IPS-18a (cell line): ENCODE data around the gene LIPI.
"Not testable (repeated sequence)": the region's sequence is repeated elsewhere in the genome, so short reads cannot be mapped to it uniquely, and the experiment has no call there.

ENCODE experiments used
- H3K27ac ChIP-seq: one replicate; pipeline ENCODE4 v1.5.1; 2013; ENCODE audit warnings: low read length
- H3K27me3 ChIP-seq: one replicate; pipeline ENCODE4 v1.6.1; 2013; ENCODE audit warnings: mild to moderate bottlenecking, low read length; ENCODE audit not compliant: control insufficient read depth, insufficient read depth
- H3K36me3 ChIP-seq: one replicate; pipeline ENCODE4 v1.6.1; 2013; ENCODE audit warnings: low read depth, low read length; ENCODE audit not compliant: control insufficient read depth
- H3K4me1 ChIP-seq: one replicate; pipeline ENCODE4 v1.6.1; 2013; ENCODE audit warnings: low read depth, low read length; ENCODE audit not compliant: control insufficient read depth
- H3K4me3 ChIP-seq: one replicate; pipeline ENCODE4 v1.5.1; 2013; ENCODE audit warnings: low read length
- H3K9ac ChIP-seq: one replicate; pipeline ENCODE4 v1.6.1; 2013; ENCODE audit warnings: mild to moderate bottlenecking, low read length, moderate library complexity
- H3K9me3 ChIP-seq: one replicate; pipeline ENCODE4 v1.6.1; 2013; ENCODE audit warnings: low read depth, low read length; ENCODE audit not compliant: control insufficient read depth

LIPI gene

GRCh38 chr21:14116080-14116481 is 94.7 kb downstream of the LIPI start:
- H3K9me3 ChIP-seq: no peaks in the 10 kb centered on the region
- no peak overlapping the region for H3K4me3 ChIP-seq
- no peaks in the 10 kb centered on the region for H3K27me3 ChIP-seq
- no peaks in the 10 kb centered on the region for H3K36me3 ChIP-seq
- H3K9ac ChIP-seq: no peak overlapping the region
- no peak overlapping the region for H3K27ac ChIP-seq
- H3K4me1 ChIP-seq: no peaks in the 10 kb centered on the region

- Histone ChIP-seq H3K4me3 (no peak overlapping the region), H3K9ac (no peak overlapping the region), H3K4me1 (no peaks in the 10 kb centered on the region), H3K36me3 (no peaks in the 10 kb centered on the region), H3K9me3 (no peaks in the 10 kb centered on the region), H3K27ac (no peak overlapping the region), H3K27me3 (no peaks in the 10 kb centered on the region)
Measured at GRCh38 chr21:14115646-14116045, 95.1 kb downstream of the LIPI start.

DNA sequence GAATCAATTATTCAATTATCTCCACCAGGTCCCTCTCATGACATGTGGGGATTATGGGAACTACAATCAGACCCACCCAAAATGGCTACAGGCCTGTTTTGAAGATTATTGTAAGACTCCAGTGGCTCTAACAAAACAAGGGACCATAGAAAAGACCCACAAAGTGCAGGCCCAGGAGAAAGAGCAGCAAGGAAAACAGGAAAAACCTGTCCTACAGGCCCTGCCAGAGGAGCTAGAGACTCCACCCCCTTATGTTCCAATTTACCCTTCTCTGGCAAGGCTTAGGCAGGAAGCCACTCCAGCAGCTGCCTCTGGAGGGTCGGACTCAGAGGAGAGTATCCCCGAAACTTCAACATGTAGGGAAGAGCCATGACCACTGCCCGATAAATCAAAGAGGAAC is 96.5 kb downstream of the LIPI start:
- H3K27ac ChIP-seq: no peak overlapping the region
- H3K4me3 ChIP-seq: no peak overlapping the region
- H3K27me3 ChIP-seq: no peaks in the 10 kb centered on the region
- no peaks in the 10 kb centered on the region for H3K36me3 ChIP-seq
- H3K9ac ChIP-seq: no peak overlapping the region
- H3K4me1 ChIP-seq: no peaks in the 10 kb centered on the region
- no peaks in the 10 kb centered on the region for H3K9me3 ChIP-seq

DNA sequence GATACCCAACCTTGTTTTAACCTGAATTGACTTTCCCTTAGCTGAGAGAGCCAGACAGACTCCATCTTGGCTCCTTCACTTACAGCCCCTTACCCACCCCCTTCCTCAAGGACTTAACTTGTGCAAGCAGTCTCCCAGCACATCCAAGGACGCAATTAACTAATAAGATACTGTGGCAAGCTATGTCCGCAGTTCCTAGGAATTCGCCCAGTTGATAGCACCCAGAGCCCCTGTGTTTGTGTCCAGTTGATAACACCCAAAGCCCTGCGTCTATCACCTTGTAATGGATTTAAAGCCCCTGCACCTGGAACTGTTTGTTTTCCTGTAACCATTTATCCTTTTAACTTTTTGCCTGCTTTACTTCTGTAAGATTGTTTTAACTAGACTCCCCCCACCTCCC is 106.2 kb downstream of the LIPI start:
- not testable (repeated sequence) for H3K36me3 ChIP-seq, H3K4me3 ChIP-seq

GRCh38 chr21:14099570-14099969 is 111.2 kb downstream of the LIPI start:
- no peak overlapping the region for H3K4me3 ChIP-seq
- H3K4me1 ChIP-seq: peaks cover 12% of the 10 kb centered on the region
- H3K36me3 ChIP-seq: peaks cover 6% of the 10 kb centered on the region
- H3K27ac ChIP-seq: no peak overlapping the region
- no peaks in the 10 kb centered on the region for H3K27me3 ChIP-seq
- no peaks in the 10 kb centered on the region for H3K9me3 ChIP-seq
- H3K9ac ChIP-seq: no peak overlapping the region

More for the DNA sequence above, 106.2 kb downstream of the LIPI start:
- H3K27me3 ChIP-seq, H3K27ac ChIP-seq, H3K9me3 ChIP-seq, H3K9ac ChIP-seq, H3K4me1 ChIP-seq: not testable (repeated sequence)

- Histone ChIP-seq H3K27me3 (no peaks in the 10 kb centered on the region), H3K36me3 (peaks cover 6% of the 10 kb centered on the region), H3K9ac (no peak overlapping the region), H3K4me3 (no peak overlapping the region), H3K4me1 (peaks cover 7% of the 10 kb centered on the region), H3K9me3 (no peaks in the 10 kb centered on the region), H3K27ac (no peak overlapping the region)
Measured at GRCh38 chr21:14097881-14098499, 112.8 kb downstream of the LIPI start.

- H3K4me3 ChIP-seq: no peak overlapping the region
- H3K4me1 ChIP-seq: peaks cover 5% of the 10 kb centered on the region
- H3K9me3 ChIP-seq: no peaks in the 10 kb centered on the region
- H3K36me3 ChIP-seq: peaks cover 10% of the 10 kb centered on the region
- no peak overlapping the region for H3K9ac ChIP-seq
- H3K27ac ChIP-seq: no peak overlapping the region
- no peaks in the 10 kb centered on the region for H3K27me3 ChIP-seq
Measured at GRCh38 chr21:14096577-14096976, 114.2 kb downstream of the LIPI start.

- peaks cover 11% of the 10 kb centered on the region for H3K36me3 ChIP-seq
- no peaks in the 10 kb centered on the region for H3K27me3 ChIP-seq
- H3K9ac ChIP-seq: no peak overlapping the region
- no peak overlapping the region for H3K27ac ChIP-seq
- H3K4me1 ChIP-seq: peaks cover 5% of the 10 kb centered on the region
- H3K4me3 ChIP-seq: no peak overlapping the region
- H3K9me3 ChIP-seq: no peaks in the 10 kb centered on the region
Measured at GRCh38 chr21:14096172-14096571, 114.6 kb downstream of the LIPI start.

DNA sequence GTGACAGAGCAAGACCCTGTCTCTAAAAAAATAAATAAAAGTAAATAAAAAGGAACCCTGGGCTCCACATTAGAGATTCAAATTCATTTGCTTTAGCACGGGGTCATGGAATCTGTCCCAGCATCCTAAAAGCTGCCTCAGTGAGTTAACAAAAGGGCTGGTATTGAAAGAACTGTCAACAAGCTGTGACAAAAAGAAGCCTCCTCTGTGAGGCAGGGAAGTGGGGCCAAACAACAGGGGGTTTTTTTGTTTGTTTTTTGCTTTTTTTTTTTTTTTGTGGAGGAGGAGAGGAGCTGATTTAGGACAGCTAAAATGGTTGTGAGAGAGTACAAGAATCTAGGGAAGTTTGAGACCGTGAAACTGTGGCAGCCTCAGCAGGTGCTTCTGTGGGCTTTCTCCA is 115.7 kb downstream of the LIPI start:
- Histone ChIP-seq H3K9me3 (no peaks in the 10 kb centered on the region), H3K4me3 (no peak overlapping the region), H3K9ac (no peak overlapping the region), H3K36me3 (peaks cover 11% of the 10 kb centered on the region), H3K27me3 (no peaks in the 10 kb centered on the region), H3K4me1 (peaks cover 5% of the 10 kb centered on the region), H3K27ac (no peak overlapping the region)

- Histone ChIP-seq H3K9ac (no peak overlapping the region), H3K36me3 (peaks cover 10% of the 10 kb centered on the region), H3K27me3 (no peaks in the 10 kb centered on the region), H3K4me1 (peaks cover 5% of the 10 kb centered on the region), H3K4me3 (no peak overlapping the region), H3K9me3 (no peaks in the 10 kb centered on the region), H3K27ac (no peak overlapping the region)
Measured at GRCh38 chr21:14092834-14093560, 117.8 kb downstream of the LIPI start.

- H3K27me3 ChIP-seq, H3K4me1 ChIP-seq, H3K36me3 ChIP-seq, H3K4me3 ChIP-seq, H3K9ac ChIP-seq, H3K27ac ChIP-seq, H3K9me3 ChIP-seq: not testable (repeated sequence)
Measured at GRCh38 chr21:14090184-14090583, 120.6 kb downstream of the LIPI start.

DNA sequence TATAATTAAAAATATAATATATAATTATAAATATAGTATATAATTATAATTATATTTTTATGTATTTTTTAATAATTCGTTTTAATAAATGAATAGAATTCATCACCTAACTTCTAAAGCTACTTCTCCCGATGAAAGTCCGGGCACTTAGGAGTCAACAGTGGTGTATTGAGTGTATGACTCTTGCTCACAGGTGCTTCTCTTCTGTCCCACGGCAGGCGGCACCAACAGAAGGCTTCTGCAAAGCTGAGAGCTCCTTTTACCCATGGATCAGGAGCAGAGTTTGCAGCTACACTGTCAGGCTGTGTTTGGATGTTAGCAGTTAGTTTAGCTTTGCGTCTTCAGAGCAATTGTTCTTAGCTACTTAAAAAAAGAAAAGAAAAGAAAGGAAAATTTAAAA is 122.4 kb downstream of the LIPI start:
- Histone ChIP-seq H3K4me1 (no peaks in the 10 kb centered on the region), H3K9ac (no peak overlapping the region), H3K4me3 (no peak overlapping the region), H3K27ac (no peak overlapping the region), H3K36me3 (peaks cover 5% of the 10 kb centered on the region), H3K27me3 (no peaks in the 10 kb centered on the region), H3K9me3 (no peaks in the 10 kb centered on the region)
